GM12892 (cell line): ENCODE measurements around the gene SCP2.

Experiments
- DNase-seq: peaks from one replicate; pipeline ENCODE4 v3.0.0; 2011; ENCODE audit not compliant: insufficient read length
- FAIRE-seq: peaks from 2 replicates; lab custom pipeline; 2011; peaks lifted over from hg19 to GRCh38; lab: Jason Lieb, UNC
- POLR2A ChIP-seq: IDR thresholded peaks from 2 replicates; pipeline ENCODE4 v1.6.1; 2011; ENCODE audit warnings: low read depth, low read length, control low read depth
- POLR2AphosphoS5 ChIP-seq: IDR thresholded peaks from 2 replicates; pipeline ENCODE4 v1.6.1; 2011; ENCODE audit warnings: low read depth, low read length, control low read depth
- TAF1 ChIP-seq: IDR thresholded peaks from 2 replicates; pipeline ENCODE4 v1.6.1; 2011; ENCODE audit warnings: low read depth, mild to moderate bottlenecking, control low read depth, low read length, borderline replicate concordance

SCP2 gene

GRCh38 chr1:53050310-53050709, 123.2 kb downstream of the SCP2 start:
- no peak for DNase-seq
- TF ChIP-seq TAF1 (no peak), POLR2AphosphoS5 (no peak), POLR2A (no peak)
- FAIRE-seq = no peak

GRCh38 chr1:53051676-53052075, 124.6 kb downstream of the SCP2 start:
- DNase-seq (no peak), FAIRE-seq (no peak)
- TF ChIP-seq POLR2A = no peak
- no peak for TF ChIP-seq POLR2AphosphoS5
- no peak for TF ChIP-seq TAF1

GRCh38 chr1:53057127-53057526, 130.1 kb downstream of the SCP2 start:
- no peak for FAIRE-seq
- no peak for DNase-seq
- TF ChIP-seq POLR2AphosphoS5 (no peak), TAF1 (no peak), POLR2A (no peak)

- TF ChIP-seq POLR2AphosphoS5 = no peak
- no peak for TF ChIP-seq POLR2A
- no peak for TF ChIP-seq TAF1
- FAIRE-seq (no peak), DNase-seq (no peak)
Measured at GRCh38 chr1:53060579-53060978, 133.5 kb downstream of the SCP2 start.

- FAIRE-seq (no peak), DNase-seq (no peak)
- TF ChIP-seq TAF1 = no peak
- TF ChIP-seq POLR2AphosphoS5 = no peak
- TF ChIP-seq POLR2A = no peak
Measured at GRCh38 chr1:53061123-53061858, 134.2 kb downstream of the SCP2 start.

- TF ChIP-seq POLR2AphosphoS5 (no peak), TAF1 (no peak), POLR2A (no peak)
- FAIRE-seq = no peak
- DNase-seq = no peak
Measured at GRCh38 chr1:53061859-53062707, 135.0 kb downstream of the SCP2 start, which contains the start of gene PODN. Gene PODN (plus strand): TSS chr1:53062213. CDS start chr1:53069856, 7,643 bp downstream.

- DNase-seq = no peak
- TF ChIP-seq POLR2A = no peak
- TF ChIP-seq POLR2AphosphoS5 = no peak
- TF ChIP-seq TAF1 = no peak
- no peak for FAIRE-seq
Measured at GRCh38 chr1:53062708-53063591, 135.9 kb downstream of the SCP2 start.

- DNase-seq (no peak), FAIRE-seq (no peak)
- TF ChIP-seq POLR2A (no peak), POLR2AphosphoS5 (no peak), TAF1 (no peak)
Measured at GRCh38 chr1:53063744-53064515, 136.9 kb downstream of the SCP2 start.

- no peak for DNase-seq
Measured at GRCh38 chr1:53065391-53065790, 138.3 kb downstream of the SCP2 start.

GRCh38 chr1:53066488-53066887, 139.4 kb downstream of the SCP2 start:
- DNase-seq = no peak

More at GRCh38 chr1:53065391-53065790, 138.3 kb downstream of the SCP2 start:
- FAIRE-seq = no peak
- TF ChIP-seq POLR2A (no peak), POLR2AphosphoS5 (no peak), TAF1 (no peak)

More at GRCh38 chr1:53066488-53066887, 139.4 kb downstream of the SCP2 start:
- TF ChIP-seq POLR2AphosphoS5 = no peak
- TF ChIP-seq TAF1 = no peak
- TF ChIP-seq POLR2A = no peak
- FAIRE-seq = no peak
